Measurements from ENCODE around the gene MRPL49. TPM values are rescaled to one million over a fixed set of nuclear protein-coding genes. Genes with fewer than 3 reads are reported as not detected.

Gene MRPL49
- total and polyA plus RNA-seq, 2 donors (not counting 3 experiments of a cell fraction or from before 2014, with no cell fraction given) = 49.7 to 90.4 TPM

GRCh38 chr11:65121447-65121864 lies 665 bp upstream of the MRPL49 start:
- BruUV-seq (replicated peaks) = TSS peak; percentile 63
- TF ChIP-seq CTCF (IDR thresholded peaks at IDR 0.05; ENCODE audit: extremely low read depth in 1 of 2, insufficient read depth in 1 of 2, low read depth in 1 of 2, low read length in 2 of 2) (no peak), MYC (IDR thresholded peaks at IDR 0.05; ENCODE audit: low read depth, low read length) (no peak), GATA2 (IDR thresholded peaks at IDR 0.05; ENCODE audit: insufficient read depth, insufficient read length, low read depth, low read length) (no peak), POLR2A (IDR thresholded peaks at IDR 0.05; ENCODE audit: low read depth, low read length) (no peak), POLR2AphosphoS5 (IDR thresholded peaks at IDR 0.05; ENCODE audit: insufficient read depth, low read depth, low read length) (no peak), EZH2 (IDR thresholded peaks at IDR 0.05; ENCODE audit: borderline replicate concordance, low read depth, low read length, severe bottlenecking) (no peak)
- TF ChIP-seq, protein P1, sequence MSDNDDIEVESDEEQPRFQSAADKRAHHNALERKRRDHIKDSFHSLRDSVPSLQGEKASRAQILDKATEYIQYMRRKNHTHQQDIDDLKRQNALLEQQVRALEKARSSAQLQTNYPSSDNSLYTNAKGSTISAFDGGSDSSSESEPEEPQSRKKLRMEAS (IDR thresholded peaks at IDR 0.05; ENCODE audit: insufficient read depth, insufficient read length) = no peak
- peak overlapping the region; percentile 48 to 94 (median 82) for H3K4me3 ChIP-seq (replicated peaks in 1 of 3; ENCODE audit: insufficient read depth in 1 of 3, low read depth in 1 of 3, low read length in 3 of 3)
- DNase-seq (ENCODE audit: low read depth, low spot score) (no peak), FAIRE-seq (peak; percentile 56)
- H3K9ac ChIP-seq (replicated peaks; ENCODE audit: extremely low read depth, insufficient read depth, low read length) = peak overlapping the region; percentile 90
- no peaks in the 10 kb centered on the region for H4K20me1 ChIP-seq (replicated peaks; ENCODE audit: control insufficient read depth, extremely low read depth, insufficient read depth, low read length)
- ChIA-PET CTCF (interaction anchor here (0.9 to 3.4 kb wide), 4 partner anchors 10 to 60 kb away, joined by 3 to 45 read pairs (median 10); partner anchors contain the start of genes CAPN1, SYVN1 and TM7SF2), POLR2A (interaction anchor here (0.8 to 1.9 kb wide), 4 partner anchors 14 to 140 kb away, joined by 3 to 7 read pairs (median 6); partner anchors contain the start of gene POLA2)
- no peaks in the 10 kb centered on the region for H3K9me3 ChIP-seq (replicated peaks; ENCODE audit: control insufficient read depth, insufficient read depth, low read length)
- no peaks in the 10 kb centered on the region for H3K9me1 ChIP-seq (replicated peaks; ENCODE audit: control insufficient read depth, extremely low read depth, insufficient read depth, low read length)
- peaks cover 34% of the 10 kb centered on the region for H3K79me2 ChIP-seq (ENCODE audit: control insufficient read depth, insufficient read depth, low read length)
- no peaks in the 10 kb centered on the region for H3K27me3 ChIP-seq (ENCODE audit: control insufficient read depth in 2 of 2, insufficient read depth in 2 of 2, low read length in 2 of 2)
- H2AFZ ChIP-seq (ENCODE audit: low read depth, low read length) = no peak overlapping the region
- peak overlapping the region; percentile 53 for H3K27ac ChIP-seq (ENCODE audit: insufficient read depth, low read depth, low read length)
- dilution Hi-C loops (cut with MboI; ENCODE audit: extremely low pct_ligation_motif_present, low sequenced_read_pairs) (no loop called here), intact Hi-C loops (cut with micrococcal nuclease) (no loop called here)
- H3K36me3 ChIP-seq (ENCODE audit: control insufficient read depth in 2 of 2, extremely low read depth in 1 of 2, insufficient read depth in 2 of 2, low read length in 2 of 2) = peaks cover 7 to 24% of the 10 kb centered on the region in 2 experiments
- peaks cover 15% of the 10 kb centered on the region for H3K4me1 ChIP-seq (ENCODE audit: control insufficient read depth, extremely low read depth, insufficient read depth, low read length)
- H3K4me2 ChIP-seq (ENCODE audit: insufficient read depth, low read length) = peak overlapping the region; percentile 66
